Endothelial cell of umbilical vein (primary cell): ENCODE data around the gene RIMBP2.

Experiments
- EZH2 ChIP-seq: IDR thresholded peaks from 2 replicates; pipeline ENCODE4 v1.6.1; 2012; ENCODE audit warnings: borderline replicate concordance, low read depth, mild to moderate bottlenecking, moderate library complexity, low read length, inconsistent platforms; ENCODE audit not compliant: severe bottlenecking
- FOS ChIP-seq: IDR thresholded peaks from 2 replicates; pipeline ENCODE4 v1.6.1; 2011; ENCODE audit warnings: mild to moderate bottlenecking, low read length, moderate library complexity, borderline replicate concordance; ENCODE audit not compliant: insufficient read depth
- JUN ChIP-seq: IDR thresholded peaks from 2 replicates; pipeline ENCODE4 v1.6.1; 2011; ENCODE audit warnings: borderline replicate concordance, low read depth; ENCODE audit not compliant: insufficient read length, insufficient read depth
- POLR2A ChIP-seq: IDR thresholded peaks from 2 replicates; pipeline ENCODE4 v1.6.1; 2012; ENCODE audit warnings: low read depth, mild to moderate bottlenecking, control low read depth, low read length
- POLR2AphosphoS5 ChIP-seq: IDR thresholded peaks from 2 replicates; pipeline ENCODE4 v1.6.1; 2012; ENCODE audit warnings: low read depth, mild to moderate bottlenecking, control low read depth, low read length, moderate library complexity; ENCODE audit not compliant: insufficient read depth
- TF ChIP-seq, protein P1 (sequence below), 2 donors: IDR thresholded peaks; 1 replicate in 1 of 2; 2 replicates in 1 of 2; pipeline ENCODE4 v1.5.1; 2011; ENCODE audit warnings: low read length in 2 of 2, mild to moderate bottlenecking in 2 of 2, moderate library complexity in 2 of 2, control low read depth in 1 of 2, inconsistent platforms in 1 of 2, low read depth in 1 of 2; ENCODE audit not compliant: insufficient read depth in 1 of 2; ENCODE audit errors: extremely low read depth in 1 of 2

DNA sequence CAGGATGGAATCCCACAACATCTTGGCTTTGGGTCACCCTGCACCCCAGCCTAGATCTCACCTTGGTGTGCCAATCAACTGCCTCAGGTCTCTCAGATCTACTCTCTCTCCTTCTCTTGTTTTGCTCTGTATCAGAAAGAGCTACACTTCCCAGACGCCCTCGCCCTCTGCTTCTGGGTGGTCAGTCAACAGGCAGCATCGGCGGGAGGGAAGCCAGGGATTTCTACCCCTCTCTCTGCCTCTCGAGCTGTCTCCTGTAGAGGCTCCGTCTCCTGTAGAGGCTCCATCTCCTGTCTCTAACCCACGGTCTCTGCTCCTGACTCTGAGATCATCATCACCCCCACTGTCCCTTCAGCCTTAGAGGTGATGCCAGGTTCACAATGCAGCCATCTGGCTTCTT lies 226.8 kb downstream of the RIMBP2 start:
- no peak for TF ChIP-seq POLR2AphosphoS5
- no peak for TF ChIP-seq FOS
- TF ChIP-seq, protein P1, sequence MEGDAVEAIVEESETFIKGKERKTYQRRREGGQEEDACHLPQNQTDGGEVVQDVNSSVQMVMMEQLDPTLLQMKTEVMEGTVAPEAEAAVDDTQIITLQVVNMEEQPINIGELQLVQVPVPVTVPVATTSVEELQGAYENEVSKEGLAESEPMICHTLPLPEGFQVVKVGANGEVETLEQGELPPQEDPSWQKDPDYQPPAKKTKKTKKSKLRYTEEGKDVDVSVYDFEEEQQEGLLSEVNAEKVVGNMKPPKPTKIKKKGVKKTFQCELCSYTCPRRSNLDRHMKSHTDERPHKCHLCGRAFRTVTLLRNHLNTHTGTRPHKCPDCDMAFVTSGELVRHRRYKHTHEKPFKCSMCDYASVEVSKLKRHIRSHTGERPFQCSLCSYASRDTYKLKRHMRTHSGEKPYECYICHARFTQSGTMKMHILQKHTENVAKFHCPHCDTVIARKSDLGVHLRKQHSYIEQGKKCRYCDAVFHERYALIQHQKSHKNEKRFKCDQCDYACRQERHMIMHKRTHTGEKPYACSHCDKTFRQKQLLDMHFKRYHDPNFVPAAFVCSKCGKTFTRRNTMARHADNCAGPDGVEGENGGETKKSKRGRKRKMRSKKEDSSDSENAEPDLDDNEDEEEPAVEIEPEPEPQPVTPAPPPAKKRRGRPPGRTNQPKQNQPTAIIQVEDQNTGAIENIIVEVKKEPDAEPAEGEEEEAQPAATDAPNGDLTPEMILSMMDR (IDR thresholded peaks at IDR 0.05; ENCODE audit: extremely low read depth in 1 of 2, insufficient read depth in 1 of 2, low read depth in 1 of 2, low read length in 2 of 2), result no peak
- no peak for TF ChIP-seq POLR2A
- TF ChIP-seq EZH2, result no peak
- TF ChIP-seq JUN, result no peak
